Cardiac septum (tissue), 1 donor: ENCODE results near the gene ZNF138. TPM values are rescaled to one million over a fixed set of nuclear protein-coding genes. Genes with fewer than 3 reads are reported as not detected.
"Not testable (repeated sequence)": the region's sequence is repeated elsewhere in the genome, so short reads cannot be mapped to it uniquely, and the experiment has no call there.

Experiments
- DNase-seq: peaks from one replicate; pipeline ENCODE4 v3.0.0-alpha.2; 2020; ENCODE audit warnings: low spot score
- intact Hi-C: fragments of 100-400 bp; cut with DNase I; formaldehyde crosslinking; loops from one replicate; pipeline ENCODE4 v1.14.0; 2022
- total RNA-seq: library from RNA; stranded (reverse); fragmentation: NEBNext Ultra II Directional; extraction: Animal tissue kit (Norgen Biotek cat#: 25700); gene quantifications from one replicate; pipeline ENCODE4 v1.2.1, GENCODE V29; 2021
- donor health status: DM: no; HTN: no; CAD: no.

Gene ZNF138
- total RNA-seq, 1 donor from 2014 or later: 4.0 TPM

GRCh38 chr7:64834989-64835388 lies 40.8 kb downstream of the ZNF138 start:
- intact Hi-C loops: no loop called here
- DNase-seq: no peak

- intact Hi-C loops, DNase-seq: not testable (repeated sequence)
These were observed 41.6 kb downstream of the ZNF138 start for GRCh38 chr7:64835856-64836255.

GRCh38 chr7:64838051-64838450 lies 43.8 kb downstream of the ZNF138 start:
- intact Hi-C loops, DNase-seq: not testable (repeated sequence)

- intact Hi-C loops: no loop called here
- no peak for DNase-seq
These were observed 44.5 kb downstream of the ZNF138 start for GRCh38 chr7:64838691-64839090.

GRCh38 chr7:64839910-64840309 lies 45.7 kb downstream of the ZNF138 start:
- intact Hi-C loops: no loop called here

GRCh38 chr7:64849250-64849923 lies 55.2 kb downstream of the ZNF138 start:
- no peak for DNase-seq
- intact Hi-C loops: no loop called here

More at GRCh38 chr7:64839910-64840309, 45.7 kb downstream of the ZNF138 start:
- DNase-seq: no peak

- intact Hi-C loops: no loop called here
- no peak for DNase-seq
These were observed 55.8 kb downstream of the ZNF138 start for GRCh38 chr7:64849924-64850499.

- no peak for DNase-seq
- intact Hi-C loops: no loop called here
These were observed 59.5 kb downstream of the ZNF138 start for GRCh38 chr7:64853679-64854078.

- DNase-seq: no peak
- intact Hi-C loops: no loop called here
These were observed 60.7 kb downstream of the ZNF138 start for GRCh38 chr7:64854969-64855368.

- no peak for DNase-seq
- intact Hi-C loops: no loop called here
These were observed 68.8 kb downstream of the ZNF138 start for GRCh38 chr7:64863021-64863420.

- intact Hi-C loops, DNase-seq: not testable (repeated sequence)
These were observed 69.3 kb downstream of the ZNF138 start for GRCh38 chr7:64863530-64863929.

GRCh38 chr7:64863969-64864368 lies 69.7 kb downstream of the ZNF138 start:
- DNase-seq: no peak
- intact Hi-C loops: no loop called here

- intact Hi-C loops: no loop called here
- DNase-seq: no peak
These were observed 73.7 kb downstream of the ZNF138 start for GRCh38 chr7:64867863-64868440.

- intact Hi-C loops: no loop called here
- no peak for DNase-seq
These were observed 74.3 kb downstream of the ZNF138 start for GRCh38 chr7:64868499-64868898.

- no peak for DNase-seq
- intact Hi-C loops: no loop called here
These were observed 75.0 kb downstream of the ZNF138 start for GRCh38 chr7:64869121-64869725.

GRCh38 chr7:64869912-64870562 lies 75.8 kb downstream of the ZNF138 start:
- intact Hi-C loops: no loop called here
- peak; percentile 71 for DNase-seq

- no peak for DNase-seq
- intact Hi-C loops: no loop called here
These were observed 76.4 kb downstream of the ZNF138 start for GRCh38 chr7:64870656-64871055.

GRCh38 chr7:64871761-64872160 lies 77.5 kb downstream of the ZNF138 start:
- intact Hi-C loops: no loop called here
- DNase-seq: no peak

GRCh38 chr7:64872351-64873154 lies 78.3 kb downstream of the ZNF138 start:
- intact Hi-C loops: no loop called here
- no peak for DNase-seq

- intact Hi-C loops: no loop called here
- DNase-seq: no peak
These were observed 78.9 kb downstream of the ZNF138 start for GRCh38 chr7:64873155-64873500.
